ENCODE results near the gene TMED9.

Gene TMED9

DNA sequence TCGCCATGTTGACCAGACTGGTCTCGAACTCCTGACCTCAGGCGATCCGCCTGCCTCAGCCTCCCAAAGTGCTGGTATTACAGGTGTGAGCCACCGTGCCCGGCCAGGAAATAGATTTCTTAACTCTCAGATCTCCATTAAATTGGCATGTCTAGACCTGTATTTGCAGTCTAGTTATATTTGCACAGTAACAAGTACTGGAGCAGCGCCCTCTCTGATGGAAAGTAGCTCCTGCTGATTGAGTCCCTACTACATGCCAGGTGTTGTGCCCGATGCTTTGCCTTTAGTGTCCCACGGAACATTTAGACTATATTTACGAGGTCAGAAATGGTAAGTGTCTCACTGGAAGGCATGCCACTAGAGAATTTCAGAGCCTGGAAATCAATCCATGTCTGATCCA is 15.8 kb upstream of the TMED9 start:
- no peak for DNase-seq (ENCODE audit: low read depth in 4 of 4, low spot score in 1 of 4)

DNA sequence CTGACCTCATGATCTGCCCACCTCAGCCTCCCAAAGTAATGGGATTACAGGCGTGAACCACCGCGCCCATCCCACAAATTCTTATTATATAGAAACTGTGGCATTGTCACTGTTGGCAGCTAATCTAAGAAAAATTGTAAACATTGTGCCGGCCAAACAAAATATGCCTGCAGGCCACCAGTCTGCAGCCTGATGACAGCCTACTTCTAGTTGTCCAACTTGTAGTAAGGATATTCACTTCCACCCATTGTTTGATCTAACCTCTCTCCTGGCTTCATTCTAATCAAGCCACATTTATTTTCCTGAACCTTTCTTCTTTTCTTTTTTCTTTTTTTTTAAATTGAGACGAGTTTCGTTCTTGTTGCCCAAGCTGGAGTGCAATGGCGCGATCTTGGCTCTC is 13.7 kb upstream of the TMED9 start:
- DNase-seq (ENCODE audit: low read depth in 4 of 4, low spot score in 1 of 4), result no peak

DNA sequence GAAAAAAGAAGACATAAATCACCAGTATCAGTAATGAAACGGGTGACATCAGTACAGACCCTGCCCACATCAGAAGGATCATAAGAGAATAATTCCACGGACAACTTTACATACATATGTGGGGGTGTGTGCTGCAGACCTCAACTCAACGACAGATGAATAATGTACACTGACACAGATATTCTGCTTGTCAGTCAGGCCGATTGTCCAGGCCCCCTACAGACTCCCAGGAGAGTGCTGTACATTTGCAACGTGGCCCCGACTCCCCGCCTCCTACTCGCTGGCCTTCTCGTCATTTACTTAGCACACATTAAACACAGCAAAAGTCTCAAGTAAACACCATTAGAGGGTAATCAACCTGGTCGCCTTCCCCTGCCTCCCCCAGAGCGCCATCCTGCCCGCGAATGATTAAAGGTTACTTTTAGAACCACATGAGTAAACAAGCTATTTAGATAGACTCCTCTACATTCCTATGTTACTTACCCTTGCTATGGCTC is 3.5 kb upstream of the TMED9 start:
- DNase-seq (ENCODE audit: low read depth in 4 of 4, low spot score in 1 of 4), result no peak

DNA sequence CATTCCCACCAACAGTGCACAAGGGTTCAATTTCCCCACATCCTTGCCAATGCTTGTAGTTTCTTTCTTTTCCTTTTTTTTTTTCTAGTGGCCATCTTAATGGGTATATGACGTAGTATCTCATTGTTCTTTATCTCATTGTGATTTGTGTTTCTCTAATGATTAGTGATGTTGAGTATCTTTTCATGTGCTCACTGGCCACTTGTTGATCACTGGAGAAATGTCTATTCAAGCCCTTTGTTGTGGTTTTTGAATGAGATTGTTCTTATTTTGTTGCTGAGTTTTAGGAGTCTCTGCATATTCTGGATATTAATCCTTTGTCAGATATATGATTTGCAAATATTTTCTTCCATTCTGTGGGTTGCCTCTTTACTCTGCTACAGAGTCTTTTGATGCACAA is 1.6 kb upstream of the TMED9 start:
- DNase-seq (ENCODE audit: low read depth in 4 of 4, low spot score in 1 of 4), result no peak

DNA sequence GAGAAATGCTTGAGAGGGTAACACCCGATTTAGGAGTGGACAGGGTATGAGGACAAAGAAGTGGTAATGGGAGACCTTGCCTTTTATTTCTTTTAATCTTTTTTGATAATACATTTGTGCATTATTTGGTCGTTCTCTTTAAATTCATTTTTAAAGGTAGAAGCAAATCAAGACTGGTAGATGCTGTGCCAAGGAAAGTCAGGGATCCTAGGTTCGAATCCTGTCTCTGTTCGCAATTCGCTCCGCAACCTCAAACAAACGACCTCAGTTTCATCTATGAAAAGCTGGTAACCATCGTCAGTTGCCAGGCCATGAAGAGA is 353 bp upstream of the TMED9 start:
- no peak for DNase-seq (ENCODE audit: low read depth in 4 of 4, low spot score in 1 of 4)

DNA sequence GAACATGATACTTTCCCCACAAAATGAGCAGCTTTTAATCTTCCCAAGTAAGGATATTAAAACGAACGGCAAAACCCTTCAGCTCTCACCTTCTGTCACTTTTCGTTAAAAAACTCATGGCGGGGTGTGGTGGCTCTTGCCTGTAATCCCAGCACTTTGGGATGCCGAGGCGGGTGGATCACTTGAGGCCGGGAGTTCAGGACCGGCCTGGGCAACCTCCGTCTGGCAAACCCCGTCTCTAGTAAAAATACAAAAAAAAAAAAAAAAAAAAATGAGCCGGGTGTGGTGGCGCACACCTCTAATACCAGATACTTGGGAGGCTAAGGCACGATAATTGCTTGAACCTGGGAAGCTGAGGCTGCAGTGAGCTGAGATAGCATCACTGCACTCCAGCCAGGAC is 902 bp downstream of the TMED9 start:
- DNase-seq (ENCODE audit: low read depth in 4 of 4, low spot score in 1 of 4), result no peak

DNA sequence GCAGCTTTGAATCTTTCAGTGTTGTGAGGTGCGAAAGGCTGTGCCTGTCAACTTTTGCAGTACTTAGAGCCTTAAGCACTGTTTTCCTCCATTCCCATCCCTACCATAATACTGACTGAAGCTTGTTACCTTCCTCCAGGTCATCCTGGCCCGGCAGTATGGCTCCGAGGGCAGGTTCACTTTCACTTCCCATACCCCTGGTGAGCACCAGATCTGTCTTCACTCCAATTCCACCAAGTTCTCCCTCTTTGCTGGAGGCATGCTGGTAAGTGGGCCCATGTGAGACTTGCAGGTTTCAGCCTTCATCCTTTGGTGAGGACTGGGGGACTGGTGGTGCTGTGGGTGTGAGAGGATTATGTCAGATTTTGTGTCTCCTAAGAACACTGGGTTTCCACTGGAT is 1.5 kb downstream of the TMED9 start:
- no peak for DNase-seq (ENCODE audit: low read depth in 4 of 4, low spot score in 1 of 4)

DNA sequence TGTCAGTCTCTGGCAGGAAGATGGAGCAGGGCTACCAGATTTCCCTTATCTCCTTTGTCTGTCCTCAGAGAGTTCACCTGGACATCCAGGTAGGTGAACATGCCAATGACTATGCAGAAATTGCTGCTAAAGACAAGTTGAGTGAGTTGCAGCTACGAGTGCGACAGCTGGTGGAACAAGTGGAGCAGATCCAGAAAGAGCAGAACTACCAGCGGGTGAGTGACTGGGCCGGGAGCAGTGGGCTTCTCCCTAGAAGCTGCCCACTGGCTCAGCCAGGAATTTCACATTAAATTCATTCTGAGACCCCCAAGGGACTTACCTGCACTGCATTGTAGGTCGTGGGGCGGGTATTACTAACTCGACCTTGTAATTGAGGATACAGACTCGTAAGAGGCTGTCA is 2.1 kb downstream of the TMED9 start:
- no peak for DNase-seq (ENCODE audit: low read depth in 4 of 4, low spot score in 1 of 4)

DNA sequence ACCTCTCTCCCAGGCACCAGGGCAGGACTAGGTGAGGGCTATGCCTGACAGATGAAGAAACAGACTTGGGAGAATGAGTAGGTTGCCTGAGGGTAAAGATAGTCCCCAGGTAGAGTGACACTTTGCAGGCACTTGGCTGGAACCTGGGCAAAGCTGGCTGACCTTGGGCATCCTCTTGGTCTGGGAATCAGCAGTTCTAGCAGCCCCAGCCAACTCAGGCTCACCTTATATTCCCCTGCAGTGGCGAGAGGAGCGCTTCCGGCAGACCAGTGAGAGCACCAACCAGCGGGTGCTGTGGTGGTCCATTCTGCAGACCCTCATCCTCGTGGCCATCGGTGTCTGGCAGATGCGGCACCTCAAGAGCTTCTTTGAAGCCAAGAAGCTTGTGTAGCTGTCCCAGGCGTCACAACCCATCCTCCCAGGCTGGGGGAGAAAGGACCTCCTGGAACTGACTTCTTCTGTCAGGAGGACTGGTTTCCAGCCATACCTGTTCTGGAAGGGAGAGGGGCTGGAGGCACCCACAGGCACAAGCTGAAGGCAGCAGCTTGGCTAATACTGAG is 3.1 kb downstream of the TMED9 start:
- DNase-seq (ENCODE audit: low read depth in 4 of 4, low spot score in 1 of 4), result no peak

DNA sequence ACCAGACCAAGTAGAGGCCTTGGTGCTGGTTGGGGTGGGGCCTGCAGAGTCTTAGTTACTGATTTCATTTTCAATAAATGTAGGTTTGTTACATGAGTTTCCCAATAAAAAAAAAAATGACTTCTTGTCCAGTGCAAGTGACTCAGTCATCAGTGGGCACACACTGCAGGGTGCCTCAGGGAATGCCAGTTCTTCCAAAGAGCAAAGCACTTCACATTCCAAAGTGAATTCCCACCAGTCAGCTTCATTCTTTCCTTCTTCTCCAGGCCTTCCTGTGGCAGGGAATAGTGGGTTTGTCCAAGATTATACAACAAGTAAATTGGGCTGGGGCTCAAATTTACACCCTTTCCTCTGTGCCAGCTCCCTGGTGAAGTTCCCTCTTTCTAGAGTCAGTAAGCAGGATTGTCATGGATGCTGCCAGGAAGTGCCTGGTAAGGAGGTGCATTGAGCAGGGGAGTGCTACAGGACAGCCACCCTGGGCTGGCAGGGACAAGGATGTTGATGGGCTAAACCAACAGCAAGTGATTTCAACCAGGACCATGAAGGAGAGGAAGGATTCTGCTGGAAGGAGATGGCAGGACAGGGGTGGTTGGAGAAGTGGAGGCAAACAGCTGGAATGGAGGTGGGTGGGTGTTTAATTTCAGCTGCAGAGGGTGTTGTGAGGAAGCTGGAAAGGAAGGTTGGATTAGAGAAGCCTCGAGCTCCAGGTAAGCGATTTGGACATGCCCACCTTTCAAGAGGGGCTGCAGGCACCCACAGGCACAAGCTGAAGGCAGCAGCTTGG is 4.2 kb downstream of the TMED9 start:
- DNase-seq (ENCODE audit: low read depth in 4 of 4, low spot score in 1 of 4), result no peak

DNA sequence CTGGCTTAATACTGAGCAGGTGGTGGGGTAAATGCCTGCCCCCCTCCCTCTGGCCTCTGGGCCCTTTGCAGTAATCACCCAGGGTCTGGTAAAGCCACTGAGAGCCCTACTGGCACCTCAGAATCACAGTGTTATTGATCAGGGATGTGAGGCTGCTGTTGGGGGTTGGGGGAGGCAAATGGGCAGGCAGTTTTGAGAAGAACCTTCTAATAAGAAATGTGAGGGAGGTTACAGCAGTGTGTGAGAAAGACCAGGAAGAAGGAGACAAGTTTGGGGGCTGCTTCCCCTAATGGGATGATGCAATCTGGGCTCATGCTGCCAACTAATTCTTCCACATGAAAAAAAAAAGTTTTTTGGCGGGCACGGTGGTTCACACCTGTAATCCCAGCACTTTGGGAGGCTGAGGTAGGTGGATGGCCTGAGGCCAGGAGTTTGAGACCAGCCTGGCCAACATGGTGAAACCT is 4.8 kb downstream of the TMED9 start:
- no peak for DNase-seq (ENCODE audit: low read depth in 4 of 4, low spot score in 1 of 4)

DNA sequence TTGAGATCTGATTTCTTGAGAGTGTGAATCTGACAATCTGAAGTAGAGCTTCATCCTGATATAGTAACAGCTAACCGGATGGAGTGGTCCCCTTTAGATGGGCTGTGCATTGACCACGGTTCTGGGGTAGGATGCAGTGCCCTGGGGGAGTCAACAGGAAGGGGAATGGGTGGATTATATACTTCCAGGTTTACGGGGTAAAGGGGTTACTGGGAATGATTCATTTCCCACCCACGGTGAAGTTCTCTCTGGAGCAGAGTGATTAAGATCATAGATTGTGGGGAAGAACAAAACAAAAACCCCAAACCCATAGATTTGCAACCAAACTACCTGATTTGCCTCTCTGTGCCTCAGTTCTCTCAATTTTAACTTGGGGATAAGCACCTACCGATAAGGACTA is 6.5 kb downstream of the TMED9 start:
- DNase-seq (ENCODE audit: low read depth in 4 of 4, low spot score in 1 of 4), result no peak

DNA sequence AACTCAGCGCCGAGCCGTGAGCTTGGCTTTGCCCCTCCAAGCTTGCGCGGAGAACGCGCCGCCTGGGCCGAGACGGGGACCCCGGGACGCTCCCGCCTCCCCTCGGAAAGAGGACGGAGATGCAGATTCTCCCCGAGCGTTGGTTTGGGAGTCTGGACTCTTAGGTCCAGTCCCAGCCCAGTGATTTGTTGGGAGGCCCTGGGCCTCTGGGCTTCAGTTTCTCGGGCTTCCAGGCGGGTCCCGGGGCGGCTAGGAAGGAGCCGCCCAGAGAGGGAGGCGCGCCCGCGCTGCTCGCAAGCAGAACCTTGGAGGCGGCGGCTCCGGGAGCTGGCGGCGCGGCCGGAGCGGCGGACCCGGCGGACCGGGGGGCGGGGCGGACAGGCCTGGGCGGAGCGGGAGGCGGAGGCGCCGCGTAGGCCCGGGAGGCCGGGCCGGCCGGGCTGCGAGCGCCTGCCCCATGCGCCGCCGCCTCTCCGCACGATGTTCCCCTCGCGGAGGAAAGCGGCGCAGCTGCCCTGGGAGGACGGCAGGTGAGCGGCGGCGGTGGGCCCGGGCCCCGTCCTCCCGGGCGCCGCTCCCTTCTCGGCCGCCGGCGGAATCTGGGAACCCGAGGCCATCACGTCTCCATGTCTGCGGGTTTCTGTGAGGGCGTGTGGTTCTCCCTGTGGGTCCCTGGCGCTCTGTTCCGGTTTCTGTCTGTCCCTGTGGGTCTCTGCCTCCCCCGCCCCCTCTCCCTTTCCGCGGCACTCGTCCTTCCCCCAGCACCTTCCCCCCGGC is 7.9 kb downstream of the TMED9 start, which contains the start of gene B4GALT7:
Gene B4GALT7, plus strand, starts transcription at position 402 of the 777 bp plus-strand sequence. Its CDS starts 79 bp downstream, at position 481.
- DNase-seq (ENCODE audit: low read depth in 4 of 4, low spot score in 1 of 4), result peak; percentile 77 to 92 (median 84)

DNA sequence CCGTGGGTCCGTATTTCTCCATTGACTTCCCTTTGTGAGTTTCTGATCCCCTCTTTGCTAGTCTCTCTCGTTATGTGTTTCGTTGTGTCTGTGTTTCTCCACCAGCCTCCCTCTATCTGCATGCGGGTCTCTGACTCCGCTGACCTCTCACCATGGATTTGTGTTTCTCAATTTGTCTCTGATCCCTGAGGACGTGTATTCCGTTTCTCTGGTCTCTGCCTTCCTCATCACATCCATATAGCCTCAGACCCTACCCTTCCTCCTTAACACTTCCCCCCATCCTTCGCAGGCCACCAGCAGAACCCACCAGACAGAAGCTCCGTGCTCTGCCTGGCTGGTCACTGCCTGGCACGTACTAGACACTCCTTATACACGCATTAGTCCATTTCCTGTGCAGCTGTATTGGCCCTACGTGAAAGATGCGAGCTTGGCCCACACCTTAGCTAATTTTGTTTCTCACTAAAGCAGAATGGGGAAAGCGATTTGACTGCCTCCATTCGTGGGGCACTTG is 8.6 kb downstream of the TMED9 start:
- no peak for DNase-seq (ENCODE audit: low read depth in 4 of 4, low spot score in 1 of 4)

DNA sequence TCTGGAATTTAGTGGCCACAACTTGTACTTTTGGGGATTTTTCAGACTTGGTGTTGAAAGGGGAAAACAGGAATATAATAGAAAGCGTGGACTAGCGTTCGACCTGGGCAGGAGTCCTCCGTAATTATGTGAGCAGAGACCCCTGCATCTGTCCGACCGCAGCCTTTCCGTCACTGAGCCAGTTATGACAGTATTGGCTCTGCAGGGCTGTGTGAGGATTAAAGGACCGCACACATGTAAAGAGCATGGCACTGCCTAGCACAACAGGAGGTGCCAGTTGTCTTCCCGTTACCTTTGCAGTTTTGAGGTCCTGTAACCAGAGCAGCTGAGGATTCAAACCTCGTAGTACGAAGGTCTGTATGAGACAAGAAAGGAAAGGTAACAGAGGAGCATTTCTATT is 9.1 kb downstream of the TMED9 start:
- DNase-seq (ENCODE audit: low read depth in 4 of 4, low spot score in 1 of 4), result no peak

DNA sequence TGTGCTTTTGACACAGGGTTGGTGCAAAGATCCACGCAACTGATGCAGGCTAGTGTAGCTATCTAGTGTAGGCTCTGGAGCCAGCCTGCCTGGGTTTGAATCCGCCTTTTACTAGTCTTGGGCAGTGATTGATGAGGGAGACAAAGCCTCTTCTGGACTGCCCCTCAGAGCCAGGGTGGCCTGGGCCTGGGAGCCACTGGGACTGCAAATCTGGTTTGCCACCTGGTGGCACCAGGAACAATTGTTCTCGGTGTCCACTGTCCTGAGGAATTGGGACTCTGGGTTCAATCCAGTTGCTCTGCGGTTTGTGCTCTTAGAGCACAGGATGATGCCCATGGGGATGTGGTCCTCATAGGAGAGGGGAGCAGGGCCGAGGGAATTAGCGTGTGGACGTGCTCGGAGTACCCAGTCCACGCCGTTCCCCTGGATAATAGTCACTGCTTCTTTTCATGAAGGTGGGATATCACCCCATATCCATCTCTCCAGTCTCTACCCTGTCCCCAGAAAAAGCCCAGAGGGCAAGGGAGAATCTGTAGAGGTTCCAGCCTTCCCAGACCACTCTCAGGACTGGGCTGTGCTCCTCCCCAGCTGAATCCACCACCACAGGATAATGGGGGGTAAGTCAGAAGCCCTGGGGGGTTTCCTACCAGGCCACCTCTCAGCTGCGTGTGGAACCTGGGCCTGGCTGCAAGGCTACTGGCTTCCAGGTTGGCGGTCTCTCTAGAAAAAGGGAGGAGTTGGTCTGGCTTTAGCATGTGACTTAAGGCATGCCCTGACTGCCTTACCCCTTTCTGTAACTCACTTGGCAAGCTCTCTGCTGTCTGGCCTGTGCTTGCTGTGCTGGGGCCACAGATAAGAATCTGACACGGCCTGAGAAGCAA is 9.8 kb downstream of the TMED9 start:
- DNase-seq (ENCODE audit: low read depth in 4 of 4, low spot score in 1 of 4), result no peak

DNA sequence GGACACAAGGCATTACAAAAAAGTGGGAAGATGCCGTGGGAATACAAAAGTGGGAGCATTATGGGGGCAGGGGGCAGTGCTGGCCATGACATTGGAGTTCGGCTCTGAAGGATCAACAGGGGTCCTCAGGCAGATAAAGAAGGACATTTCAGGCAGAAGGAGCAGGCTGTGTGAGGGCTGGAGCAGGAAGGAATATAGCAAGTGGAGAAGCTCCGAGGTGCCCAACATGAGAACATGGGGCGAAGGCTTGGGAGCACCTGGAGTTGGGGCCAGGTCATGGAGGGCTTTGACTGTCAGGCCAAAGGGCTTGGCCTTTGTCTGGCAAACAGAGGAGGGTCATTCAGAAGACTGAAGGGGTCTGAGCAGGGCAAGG is 10.4 kb downstream of the TMED9 start:
- DNase-seq (ENCODE audit: low read depth in 4 of 4, low spot score in 1 of 4), result no peak

DNA sequence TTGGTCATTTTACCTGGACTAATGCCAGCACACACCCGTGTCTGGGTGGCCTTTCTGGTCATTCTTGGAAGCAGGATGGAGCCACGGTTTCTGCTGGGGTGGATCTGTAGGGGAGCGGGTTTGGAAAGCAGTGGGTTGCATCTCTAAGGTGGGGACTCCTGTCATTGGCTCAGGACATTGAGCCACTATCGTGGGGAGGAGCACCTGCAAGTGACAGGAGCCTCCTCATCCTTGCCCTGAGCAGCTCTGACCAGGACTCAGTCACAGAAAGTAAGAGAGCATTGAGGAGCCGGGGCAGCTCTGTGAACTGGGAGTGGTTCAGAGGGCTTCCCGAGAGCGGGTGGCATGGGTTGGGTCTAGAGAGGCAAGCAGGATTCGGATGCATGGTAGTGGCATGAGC is 11.6 kb downstream of the TMED9 start:
- no peak for DNase-seq (ENCODE audit: low read depth in 4 of 4, low spot score in 1 of 4)

DNA sequence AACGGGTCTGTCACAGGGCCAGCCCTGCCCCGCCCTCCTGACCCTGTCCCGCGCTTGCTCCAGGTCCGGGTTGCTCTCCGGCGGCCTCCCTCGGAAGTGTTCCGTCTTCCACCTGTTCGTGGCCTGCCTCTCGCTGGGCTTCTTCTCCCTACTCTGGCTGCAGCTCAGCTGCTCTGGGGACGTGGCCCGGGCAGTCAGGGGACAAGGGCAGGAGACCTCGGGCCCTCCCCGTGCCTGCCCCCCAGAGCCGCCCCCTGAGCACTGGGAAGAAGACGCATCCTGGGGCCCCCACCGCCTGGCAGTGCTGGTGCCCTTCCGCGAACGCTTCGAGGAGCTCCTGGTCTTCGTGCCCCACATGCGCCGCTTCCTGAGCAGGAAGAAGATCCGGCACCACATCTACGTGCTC is 12.1 kb downstream of the TMED9 start:
- DNase-seq (ENCODE audit: low read depth in 4 of 4, low spot score in 1 of 4), result no peak

DNA sequence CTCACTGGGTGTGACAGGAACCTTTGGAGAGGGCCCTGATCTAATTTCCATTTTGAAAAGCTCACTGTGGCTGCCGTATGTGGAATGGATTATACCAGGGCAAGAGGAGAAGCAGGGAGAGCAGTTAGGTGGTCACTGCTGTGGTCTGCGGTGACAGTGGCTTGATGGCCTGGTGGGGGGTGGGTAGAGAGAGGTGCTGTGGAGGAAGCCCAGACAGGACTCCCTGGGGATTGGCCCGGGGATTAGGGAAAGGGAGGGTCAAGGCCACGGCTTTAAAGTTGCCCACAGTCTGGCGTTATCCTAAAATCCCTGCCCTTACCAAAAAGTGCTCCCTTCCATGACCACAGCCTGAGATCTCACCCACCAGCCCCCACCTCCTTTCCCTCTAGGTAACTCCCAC is 12.7 kb downstream of the TMED9 start:
- no peak for DNase-seq (ENCODE audit: low read depth in 4 of 4, low spot score in 1 of 4)

DNA sequence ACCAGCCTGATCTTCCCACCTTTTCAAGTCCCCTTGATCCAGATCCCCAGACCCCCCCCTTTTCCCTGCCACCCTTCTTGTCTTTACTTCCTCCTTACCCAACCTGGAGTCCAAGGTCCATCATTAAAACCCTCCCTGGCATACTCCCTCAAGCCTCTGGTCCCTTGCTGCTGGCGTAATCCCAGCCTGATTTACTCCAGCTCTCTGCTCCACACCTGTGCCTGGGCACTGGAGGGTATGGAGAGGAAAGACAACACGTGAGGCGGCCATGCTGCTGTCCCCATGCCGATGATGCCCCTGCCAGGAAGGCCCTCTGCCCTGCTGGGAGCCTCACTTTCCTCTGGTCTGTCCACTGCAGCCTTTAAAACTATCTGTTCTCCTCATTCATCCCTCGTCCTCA is 13.1 kb downstream of the TMED9 start:
- DNase-seq (ENCODE audit: low read depth in 4 of 4, low spot score in 1 of 4), result no peak
